Cardiac fibroblast (primary cell): ENCODE data around the gene CDH12.
A peak's percentile ranks its signal among the peaks of the same experiment; 100 is the strongest.
"Not testable (repeated sequence)": the region's sequence is repeated elsewhere in the genome, so short reads cannot be mapped to it uniquely, and the experiment has no call there.

Experiments used
- DNase-seq, 2 donors: peaks; one replicate each; pipeline versions ENCODE4 v3.0.0 to v3.0.0-alpha.2; 2010; ENCODE audit warnings: low read depth in 2 of 2
- H3K4me3 ChIP-seq, 2 donors: replicated peaks in 1 of 2; 1 replicate in 1 of 2; 2 replicates in 1 of 2; pipeline ENCODE4 v1.5.1; 2011; ENCODE audit warnings: low read depth in 2 of 2, low read length in 2 of 2, mild to moderate bottlenecking in 2 of 2, moderate library complexity in 1 of 2
- TF ChIP-seq, protein P1 (sequence below): IDR thresholded peaks from one replicate; pipeline ENCODE4 v1.5.1; 2011; ENCODE audit warnings: low read depth, mild to moderate bottlenecking, low read length, inconsistent platforms

Gene CDH12

DNA sequence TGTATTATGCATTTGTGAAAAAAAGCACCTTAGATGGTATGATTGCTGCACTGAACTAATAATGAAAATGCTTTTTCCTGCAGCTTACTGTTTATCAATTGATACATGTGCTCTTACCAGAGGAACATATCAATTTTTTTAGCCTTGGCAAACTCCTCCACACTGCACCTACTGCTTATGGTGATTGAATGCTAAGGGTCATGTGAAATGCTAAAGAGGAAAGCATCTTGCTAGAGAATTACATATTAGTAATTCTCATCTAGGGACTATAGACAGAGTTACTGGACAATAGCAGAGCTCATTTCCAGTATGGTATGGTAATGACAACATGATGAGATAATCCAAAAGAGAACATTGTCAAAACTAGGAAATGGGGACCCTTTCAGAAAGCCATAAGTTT lies 817.1 kb downstream of the CDH12 start:
- TF ChIP-seq, protein P1, sequence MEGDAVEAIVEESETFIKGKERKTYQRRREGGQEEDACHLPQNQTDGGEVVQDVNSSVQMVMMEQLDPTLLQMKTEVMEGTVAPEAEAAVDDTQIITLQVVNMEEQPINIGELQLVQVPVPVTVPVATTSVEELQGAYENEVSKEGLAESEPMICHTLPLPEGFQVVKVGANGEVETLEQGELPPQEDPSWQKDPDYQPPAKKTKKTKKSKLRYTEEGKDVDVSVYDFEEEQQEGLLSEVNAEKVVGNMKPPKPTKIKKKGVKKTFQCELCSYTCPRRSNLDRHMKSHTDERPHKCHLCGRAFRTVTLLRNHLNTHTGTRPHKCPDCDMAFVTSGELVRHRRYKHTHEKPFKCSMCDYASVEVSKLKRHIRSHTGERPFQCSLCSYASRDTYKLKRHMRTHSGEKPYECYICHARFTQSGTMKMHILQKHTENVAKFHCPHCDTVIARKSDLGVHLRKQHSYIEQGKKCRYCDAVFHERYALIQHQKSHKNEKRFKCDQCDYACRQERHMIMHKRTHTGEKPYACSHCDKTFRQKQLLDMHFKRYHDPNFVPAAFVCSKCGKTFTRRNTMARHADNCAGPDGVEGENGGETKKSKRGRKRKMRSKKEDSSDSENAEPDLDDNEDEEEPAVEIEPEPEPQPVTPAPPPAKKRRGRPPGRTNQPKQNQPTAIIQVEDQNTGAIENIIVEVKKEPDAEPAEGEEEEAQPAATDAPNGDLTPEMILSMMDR, result no peak
- no peak for DNase-seq
- no peak overlapping the region for H3K4me3 ChIP-seq

DNA sequence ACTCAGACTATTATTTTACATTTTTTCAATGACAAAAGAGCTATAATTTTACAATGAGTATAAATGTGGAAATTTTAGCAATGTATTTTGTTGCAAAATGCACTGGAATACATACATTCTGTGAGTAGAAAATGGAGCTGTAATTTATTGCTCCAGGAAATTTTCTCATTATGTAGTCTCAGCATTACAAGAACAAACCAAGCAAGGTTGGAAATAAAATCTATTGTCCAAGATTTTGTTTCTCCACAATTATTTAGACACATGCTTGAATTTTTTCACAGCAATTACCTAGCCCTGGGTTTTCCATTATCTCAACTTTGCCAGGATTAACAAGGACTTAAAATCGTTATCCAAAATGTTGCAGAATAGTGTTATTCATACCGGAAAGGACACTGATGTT lies 820.1 kb downstream of the CDH12 start:
- DNase-seq, result no peak
- TF ChIP-seq, protein P1, result no peak

DNA sequence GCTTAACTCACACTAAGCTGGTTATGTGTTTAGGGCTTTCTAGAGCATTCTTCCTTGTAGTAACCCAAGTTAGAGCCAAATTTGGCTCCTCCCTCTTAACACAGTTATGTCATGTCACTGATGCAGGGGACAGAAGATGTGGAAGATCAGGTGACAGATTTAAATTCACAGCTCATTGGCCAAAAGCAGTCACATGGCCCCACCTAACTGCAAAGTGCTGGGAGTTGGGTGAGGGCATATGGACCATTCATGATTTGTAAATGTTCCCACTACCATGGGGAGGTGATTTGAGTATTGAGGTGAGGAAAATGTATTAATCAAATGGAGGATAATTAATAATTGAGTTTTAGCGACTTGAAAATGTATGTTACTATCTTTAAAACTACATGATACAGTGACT lies 829.4 kb downstream of the CDH12 start:
- DNase-seq, result no peak
- TF ChIP-seq, protein P1, result no peak
- H3K4me3 ChIP-seq, result no peak overlapping the region

More for the DNA sequence above, 820.1 kb downstream of the CDH12 start:
- no peak overlapping the region for H3K4me3 ChIP-seq

DNA sequence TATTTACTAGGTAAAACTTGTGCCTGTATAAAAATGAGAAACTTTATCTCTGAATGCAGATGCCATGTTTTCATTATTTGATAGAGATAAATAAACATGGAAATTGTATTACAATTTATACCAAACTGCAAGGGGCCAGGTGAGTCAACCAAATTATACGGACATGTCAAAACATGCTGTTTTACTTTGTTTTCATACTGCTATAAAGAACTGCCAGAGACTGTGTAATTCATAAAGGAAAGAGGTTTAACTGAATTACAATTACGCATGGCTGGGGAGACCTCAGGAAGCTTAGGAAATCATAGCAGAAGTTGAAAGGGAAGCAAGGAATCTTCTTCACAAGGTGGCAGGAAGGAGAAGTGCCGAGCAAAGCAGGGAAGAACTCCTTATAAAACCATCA lies 840.3 kb downstream of the CDH12 start:
- DNase-seq, H3K4me3 ChIP-seq: not testable (repeated sequence)

DNA sequence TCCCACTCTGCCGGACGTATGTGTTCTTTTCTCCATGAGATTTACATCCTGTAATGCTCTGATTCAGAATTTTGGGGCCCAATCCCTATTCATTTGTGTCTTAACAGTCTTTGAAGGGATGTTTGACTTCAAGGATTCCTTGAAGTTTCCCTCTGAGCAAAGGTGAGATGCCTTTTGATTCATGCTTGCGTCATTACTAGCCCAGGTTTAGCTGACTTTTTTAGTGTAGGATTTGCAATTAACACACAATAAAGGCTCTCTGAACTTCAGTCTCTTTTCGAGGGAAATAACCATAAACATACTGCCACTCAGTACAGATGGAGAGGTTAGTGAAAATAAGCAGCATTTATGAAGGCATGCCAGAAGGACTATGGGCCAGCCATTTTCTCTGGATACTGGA lies 842.3 kb downstream of the CDH12 start:
- not testable (repeated sequence) for H3K4me3 ChIP-seq, DNase-seq

DNA sequence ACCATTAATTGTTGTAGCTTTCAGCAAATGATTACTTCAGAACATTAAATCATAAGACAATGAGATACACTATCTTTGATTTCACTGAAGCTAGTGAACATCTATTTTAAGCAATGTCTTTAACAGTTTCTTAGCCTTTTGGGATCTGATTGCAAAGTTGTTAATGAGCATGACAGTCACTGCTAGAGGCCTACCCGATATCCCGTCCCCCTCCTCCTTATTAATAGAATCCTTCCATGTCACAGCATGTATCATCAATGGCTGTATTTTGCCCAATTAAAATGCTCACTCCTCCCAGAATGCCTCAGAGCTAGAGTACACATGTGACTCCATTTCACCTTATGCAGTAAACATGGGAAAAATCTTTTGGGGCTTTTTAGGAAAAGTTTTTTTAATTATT lies 852.0 kb downstream of the CDH12 start:
- H3K4me3 ChIP-seq, DNase-seq: not testable (repeated sequence)

DNA sequence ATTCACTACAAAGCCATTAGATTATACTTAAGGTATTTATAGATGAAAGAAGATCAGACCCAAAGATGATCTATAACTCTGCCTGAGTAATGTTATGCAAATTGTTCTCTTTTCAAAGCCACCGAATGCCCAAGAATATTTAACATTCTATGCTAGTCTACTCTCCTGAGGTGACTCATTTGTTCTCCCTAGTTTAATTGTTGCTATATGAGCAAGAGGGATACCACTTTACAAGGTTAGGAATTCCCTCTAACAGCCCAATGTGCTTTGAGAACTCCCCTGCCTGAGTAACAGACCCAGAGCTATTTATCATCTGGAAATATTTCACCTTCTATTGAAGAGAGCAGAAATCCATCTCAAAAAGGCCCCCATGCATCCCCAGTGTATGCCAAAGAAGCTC lies 867.3 kb downstream of the CDH12 start:
- not testable (repeated sequence) for DNase-seq, H3K4me3 ChIP-seq

DNA sequence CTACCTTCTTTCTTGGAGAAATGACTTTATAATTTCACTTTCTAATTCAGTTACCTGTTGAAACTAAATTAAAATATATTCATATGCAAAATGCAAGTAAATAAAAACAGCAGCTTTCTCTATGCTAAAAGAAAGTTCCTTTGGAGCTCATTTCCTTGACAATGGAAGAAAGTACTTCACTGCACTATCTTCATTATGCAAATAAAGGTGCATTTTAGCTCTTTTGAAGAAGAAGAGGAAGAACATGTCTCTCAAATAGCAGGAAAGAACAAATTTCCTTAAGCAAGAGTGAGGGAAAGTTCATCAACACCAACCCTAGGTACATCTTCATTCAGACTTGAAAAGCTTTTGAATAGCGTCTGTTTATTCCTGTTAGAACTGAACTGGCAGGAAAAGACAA lies 901.6 kb downstream of the CDH12 start:
- not testable (repeated sequence) for DNase-seq, H3K4me3 ChIP-seq

DNA sequence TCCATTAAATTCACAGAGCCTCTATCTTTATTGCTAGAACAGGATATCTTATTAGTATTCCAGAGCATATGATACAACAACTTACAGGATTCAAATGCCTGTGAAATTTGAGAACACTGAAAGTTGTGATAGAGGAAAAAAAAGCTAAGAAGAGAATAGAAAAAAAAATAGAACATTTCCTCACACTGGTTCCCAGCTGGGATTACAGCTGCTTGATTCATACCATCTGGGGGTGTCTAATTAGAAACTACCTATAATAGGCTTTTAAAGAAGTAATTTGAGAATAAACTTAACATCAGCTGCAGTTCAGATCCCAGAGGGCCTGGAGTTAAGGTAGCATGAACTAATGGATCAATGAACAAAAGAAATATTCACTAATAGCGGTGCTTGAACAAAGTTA lies 922.0 kb downstream of the CDH12 start:
- DNase-seq, result no peak
- no peak overlapping the region for H3K4me3 ChIP-seq
- TF ChIP-seq, protein P1, result no peak

DNA sequence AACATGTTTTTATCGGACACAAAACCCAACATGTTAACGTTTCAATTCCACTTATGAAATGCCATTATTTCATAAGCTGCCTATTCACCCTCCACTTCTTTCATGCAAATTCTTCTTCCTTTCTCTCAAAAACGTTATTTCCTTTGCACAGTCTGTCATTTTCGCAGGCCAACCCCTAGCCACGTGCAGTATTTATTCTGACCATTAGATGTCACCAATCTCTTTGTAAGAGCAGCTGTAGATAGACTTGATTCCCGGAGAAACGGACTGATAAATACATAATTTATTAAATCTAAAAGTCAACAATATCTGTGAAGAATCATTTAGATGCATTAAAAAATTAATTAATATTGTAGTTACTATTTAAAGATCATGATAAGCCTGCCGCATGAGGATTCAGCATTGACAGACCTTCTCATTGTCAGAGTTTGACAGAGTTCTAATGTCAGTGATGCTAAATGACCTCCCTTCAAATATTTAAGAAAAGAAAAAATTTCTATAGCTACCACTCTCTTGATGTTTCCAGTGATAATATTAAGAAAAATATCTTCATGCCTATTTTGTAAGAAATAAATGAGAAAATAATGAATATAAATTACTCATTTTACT lies 933.6 kb downstream of the CDH12 start:
- peak; percentile 44 to 63 for DNase-seq
- TF ChIP-seq, protein P1, result peak; percentile 62
- H3K4me3 ChIP-seq, result no peak overlapping the region
